DOHH2 (cell line): ENCODE data around the gene ZNF81.
A peak's percentile ranks its signal among the peaks of the same experiment; 100 is the strongest.
"Not testable (repeated sequence)": the region's sequence is repeated elsewhere in the genome, so short reads cannot be mapped to it uniquely, and the experiment has no call there.

Experiments
- H3F3A ChIP-seq: fragments of 200-600 bp; sonication (generic), shearing (Covaris generic); 2 replicates; pipeline ENCODE4 v1.6.0; 2016; ENCODE audit warnings: antibody characterized with exemption, mild to moderate bottlenecking; ENCODE audit not compliant: control insufficient read depth, insufficient read depth
- H3K27ac ChIP-seq: fragments of 200-600 bp; sonication (generic); 2 replicates; pipeline ENCODE4 v1.5.1; 2014; ENCODE audit warnings: low read depth, mild to moderate bottlenecking, low read length, moderate library complexity
- H3K27me3 ChIP-seq: fragments of 200-600 bp; sonication (generic); 2 replicates; pipeline ENCODE4 v1.6.1; 2014; ENCODE audit warnings: mild to moderate bottlenecking, low read length, mixed read lengths; ENCODE audit not compliant: control insufficient read depth
- H3K36me3 ChIP-seq: fragments of 200-600 bp; sonication (generic); 2 replicates; pipeline ENCODE4 v1.6.1; 2014; ENCODE audit warnings: mild to moderate bottlenecking, low read length, moderate library complexity, mixed read lengths; ENCODE audit not compliant: control insufficient read depth
- H3K4me1 ChIP-seq: fragments of 200-600 bp; sonication (generic); 2 replicates; pipeline ENCODE4 v1.6.1; 2014; ENCODE audit warnings: mild to moderate bottlenecking, low read length, mixed read lengths; ENCODE audit not compliant: control insufficient read depth
- H3K4me2 ChIP-seq: fragments of 200-600 bp; sonication (generic); 2 replicates; pipeline ENCODE4 v1.6.0; 2014; ENCODE audit warnings: mild to moderate bottlenecking, low read length, moderate library complexity
- H3K4me3 ChIP-seq: fragments of 200-600 bp; sonication (generic); 2 replicates; pipeline ENCODE4 v1.5.1; 2014; ENCODE audit warnings: mild to moderate bottlenecking, low read length, mixed read lengths
- H3K79me2 ChIP-seq: fragments of 200-600 bp; sonication (generic); 2 replicates; pipeline ENCODE4 v1.6.1; 2014; ENCODE audit warnings: mild to moderate bottlenecking, low read length, mixed read lengths; ENCODE audit not compliant: control insufficient read depth
- H3K9me2 ChIP-seq: fragments of 200-600 bp; sonication (generic); replicated peaks from 2 replicates; pipeline ENCODE4 v1.6.1; 2014; ENCODE audit warnings: mild to moderate bottlenecking, low read length, mixed read lengths; ENCODE audit not compliant: control insufficient read depth
- H3K9me3 ChIP-seq: fragments of 200-600 bp; sonication (generic); 2 replicates; pipeline ENCODE4 v1.6.1; 2014; ENCODE audit warnings: antibody characterized with exemption, low read length, mixed read lengths; ENCODE audit not compliant: control insufficient read depth, insufficient read depth
- H4K20me1 ChIP-seq: fragments of 200-600 bp; sonication (generic); 2 replicates; pipeline ENCODE4 v1.6.0; 2014; ENCODE audit warnings: low read depth, mild to moderate bottlenecking, antibody characterized with exemption, low read length, moderate library complexity; ENCODE audit not compliant: control insufficient read depth, insufficient read depth
- EZH2phosphoT487 ChIP-seq: fragments of 200-600 bp; sonication (generic); IDR thresholded peaks from 2 replicates; pipeline ENCODE4 v1.6.1; 2017; ENCODE audit warnings: borderline replicate concordance, mild to moderate bottlenecking, antibody characterized with exemption, low read length, moderate library complexity, mixed read lengths
- TF ChIP-seq, protein P1 (sequence below): fragments of 200-600 bp; sonication (generic); IDR thresholded peaks from one replicate; pipeline ENCODE4 v1.5.1; 2014; ENCODE audit warnings: antibody characterized with exemption, mild to moderate bottlenecking, low read depth, low read length; ENCODE audit not compliant: poor library complexity, severe bottlenecking

ZNF81 gene

DNA sequence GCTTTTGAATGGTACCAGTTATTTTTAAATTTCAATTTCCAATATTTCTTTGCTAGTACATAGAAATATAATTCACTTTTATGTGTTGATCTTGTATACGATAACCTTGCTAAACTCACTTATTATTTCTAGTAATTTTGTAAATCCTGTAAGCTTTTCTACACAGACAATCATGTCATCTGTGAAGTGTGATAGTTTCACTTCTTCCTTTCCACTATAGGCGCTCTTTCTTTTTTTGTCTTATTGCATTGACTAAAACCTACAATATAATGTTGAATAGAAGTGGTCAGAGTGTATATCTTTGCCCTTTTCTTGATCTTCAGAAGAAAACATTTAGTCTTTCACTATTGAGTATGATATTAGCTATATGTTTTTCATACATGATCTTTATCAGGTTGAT, 90.5 kb downstream of the ZNF81 start:
- Histone ChIP-seq H3K4me3 (peak overlapping the region; percentile 20), H3K27me3 (no peaks in the 10 kb centered on the region; the same call in 1 of the 2 replicates), H4K20me1 (no peaks in the 10 kb centered on the region), H3K4me1 (peaks cover 25% of the 10 kb centered on the region), H3K36me3 (no peaks in the 10 kb centered on the region), H3K9me2 (no peaks in the 10 kb centered on the region), H3F3A (no peaks in the 10 kb centered on the region; the same call in 1 of the 2 replicates), H3K79me2 (no peaks in the 10 kb centered on the region), H3K27ac (no peak overlapping the region), H3K9me3 (no peaks in the 10 kb centered on the region), H3K4me2 (peak overlapping the region; percentile 42)
- TF ChIP-seq, protein P1, sequence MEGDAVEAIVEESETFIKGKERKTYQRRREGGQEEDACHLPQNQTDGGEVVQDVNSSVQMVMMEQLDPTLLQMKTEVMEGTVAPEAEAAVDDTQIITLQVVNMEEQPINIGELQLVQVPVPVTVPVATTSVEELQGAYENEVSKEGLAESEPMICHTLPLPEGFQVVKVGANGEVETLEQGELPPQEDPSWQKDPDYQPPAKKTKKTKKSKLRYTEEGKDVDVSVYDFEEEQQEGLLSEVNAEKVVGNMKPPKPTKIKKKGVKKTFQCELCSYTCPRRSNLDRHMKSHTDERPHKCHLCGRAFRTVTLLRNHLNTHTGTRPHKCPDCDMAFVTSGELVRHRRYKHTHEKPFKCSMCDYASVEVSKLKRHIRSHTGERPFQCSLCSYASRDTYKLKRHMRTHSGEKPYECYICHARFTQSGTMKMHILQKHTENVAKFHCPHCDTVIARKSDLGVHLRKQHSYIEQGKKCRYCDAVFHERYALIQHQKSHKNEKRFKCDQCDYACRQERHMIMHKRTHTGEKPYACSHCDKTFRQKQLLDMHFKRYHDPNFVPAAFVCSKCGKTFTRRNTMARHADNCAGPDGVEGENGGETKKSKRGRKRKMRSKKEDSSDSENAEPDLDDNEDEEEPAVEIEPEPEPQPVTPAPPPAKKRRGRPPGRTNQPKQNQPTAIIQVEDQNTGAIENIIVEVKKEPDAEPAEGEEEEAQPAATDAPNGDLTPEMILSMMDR, result no peak
- no peak for TF ChIP-seq EZH2phosphoT487

DNA sequence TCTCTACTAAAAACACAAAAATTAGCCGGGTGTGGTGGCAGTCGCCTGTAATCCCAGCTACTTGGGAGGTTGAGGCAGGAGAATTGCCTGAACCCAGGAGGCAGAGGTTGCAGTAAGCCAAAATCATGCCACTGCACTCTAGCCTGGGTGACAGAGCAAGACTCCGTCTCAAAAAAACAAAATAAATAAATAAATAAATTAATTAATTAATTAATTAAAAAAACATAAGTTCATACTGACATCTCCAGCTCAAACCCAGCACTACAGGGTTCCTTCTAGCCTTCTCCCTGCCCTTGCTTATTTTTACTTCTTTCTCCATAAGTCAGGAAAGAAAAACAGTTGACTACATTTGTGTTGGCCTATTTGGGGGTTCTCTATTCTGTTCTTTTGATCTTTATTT, 95.3 kb downstream of the ZNF81 start:
- not testable (repeated sequence) for H4K20me1 ChIP-seq, H3K27ac ChIP-seq, H3K27me3 ChIP-seq, H3K9me2 ChIP-seq, H3K79me2 ChIP-seq, H3K9me3 ChIP-seq, H3K36me3 ChIP-seq, H3K4me2 ChIP-seq, H3F3A ChIP-seq, H3K4me3 ChIP-seq
- H3K4me1 ChIP-seq, result peaks cover 33% of the 10 kb centered on the region

DNA sequence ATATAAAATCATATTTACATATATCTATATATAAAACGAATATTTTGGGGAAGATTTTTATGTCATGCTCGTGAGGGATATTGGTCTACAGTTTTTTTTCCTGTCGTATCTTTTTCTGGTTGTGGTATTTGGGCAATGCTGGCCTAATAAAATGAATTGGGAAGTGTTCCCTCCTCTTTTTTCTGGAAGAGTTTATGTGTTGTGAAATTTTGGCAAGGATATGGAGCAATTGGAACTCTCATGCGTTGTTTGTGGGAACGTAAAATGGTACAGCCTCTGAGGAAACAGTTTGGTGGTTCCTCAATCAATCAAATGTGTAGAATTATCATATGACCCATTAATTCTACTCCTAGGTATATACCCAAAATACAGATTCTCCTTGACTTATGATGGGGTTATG, 97.2 kb downstream of the ZNF81 start:
- H3F3A ChIP-seq, result peaks cover 9% of the 10 kb centered on the region; the same call in 1 of the 2 replicates
- no peaks in the 10 kb centered on the region for H4K20me1 ChIP-seq
- peaks cover 23% of the 10 kb centered on the region for H3K4me1 ChIP-seq
- no peak overlapping the region for H3K4me3 ChIP-seq
- H3K9me3 ChIP-seq, result no peaks in the 10 kb centered on the region
- no peak overlapping the region for H3K27ac ChIP-seq
- no peak overlapping the region for H3K4me2 ChIP-seq
- no peaks in the 10 kb centered on the region for H3K9me2 ChIP-seq
- no peak for TF ChIP-seq EZH2phosphoT487
- TF ChIP-seq, protein P1, result no peak
- no peaks in the 10 kb centered on the region for H3K79me2 ChIP-seq
- H3K36me3 ChIP-seq, result no peaks in the 10 kb centered on the region
- no peaks in the 10 kb centered on the region for H3K27me3 ChIP-seq

DNA sequence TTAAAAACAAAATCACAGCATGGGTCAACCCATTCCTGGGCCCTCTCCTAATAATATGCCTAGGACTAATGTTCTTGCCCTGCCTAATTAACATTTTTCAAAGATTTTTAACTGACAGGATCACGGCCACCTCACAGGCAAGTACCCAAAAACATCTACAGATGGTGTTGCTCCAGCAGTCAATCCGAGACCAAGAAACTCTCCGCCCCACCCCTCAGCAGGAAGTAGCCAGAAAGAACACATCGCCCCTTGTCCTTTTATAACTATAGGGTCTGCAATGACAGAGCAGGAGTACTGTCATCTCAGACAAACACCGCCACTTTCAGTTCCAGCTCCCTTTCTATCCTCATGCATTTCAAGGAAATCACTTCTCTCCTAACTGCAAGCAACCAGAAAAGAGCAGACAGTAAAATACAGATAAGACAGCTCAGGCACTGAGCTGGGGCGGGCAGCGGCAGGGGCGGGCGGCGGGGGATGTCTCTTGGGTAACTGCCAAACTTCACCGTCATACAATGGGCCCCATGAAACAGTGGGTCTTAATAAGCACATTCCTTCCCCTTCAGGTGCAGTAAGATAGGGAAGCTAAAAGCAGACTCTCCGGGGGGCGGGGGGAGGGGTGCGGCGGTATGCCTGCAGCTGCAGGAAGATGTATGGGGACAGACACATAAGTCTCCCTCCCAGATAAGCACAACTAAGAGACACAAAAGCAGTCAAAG, 99.7 kb downstream of the ZNF81 start:
- Histone ChIP-seq H3K4me1 (peaks cover 23% of the 10 kb centered on the region), H4K20me1 (no peaks in the 10 kb centered on the region), H3K4me2 (peak overlapping the region; percentile 78), H3K9me2 (no peaks in the 10 kb centered on the region), H3K4me3 (peak overlapping the region; percentile 68), H3F3A (peaks cover 9% of the 10 kb centered on the region; the same call in 1 of the 2 replicates), H3K36me3 (no peaks in the 10 kb centered on the region), H3K27ac (peak overlapping the region; percentile 82), H3K27me3 (no peaks in the 10 kb centered on the region), H3K9me3 (no peaks in the 10 kb centered on the region), H3K79me2 (no peaks in the 10 kb centered on the region)
- TF ChIP-seq, protein P1, result no peak
- TF ChIP-seq EZH2phosphoT487, result no peak
